PC-3 (cell line): ENCODE data around the gene CHAC1.

Experiments used
- CTCF ChIP-seq: fragments of 300-600 bp; sonication (generic); conservative IDR thresholded peaks from 2 replicates; pipeline ENCODE4 v1.5.1; 2017; ENCODE audit warnings: antibody characterized with exemption, low read depth, mild to moderate bottlenecking, low read length
- EZH2 ChIP-seq: fragments of 300-600 bp; sonication (generic); IDR thresholded peaks from one replicate; pipeline ENCODE4 v1.6.1; 2017; ENCODE audit warnings: antibody characterized with exemption, mild to moderate bottlenecking, low read length; ENCODE audit not compliant: unreplicated experiment
- EZH2phosphoT487 ChIP-seq: fragments of 300-600 bp; sonication (generic); IDR thresholded peaks from 2 replicates; pipeline ENCODE4 v1.6.1; 2018; ENCODE audit warnings: mild to moderate bottlenecking, antibody characterized with exemption, low read length, borderline replicate concordance

- TF ChIP-seq CTCF (no peak), EZH2 (no peak), EZH2phosphoT487 (no peak)
Observed at GRCh38 chr15:40932156-40932555, 21.1 kb upstream of the CHAC1 start.
